ENCODE measurements around the gene LSM10.

DNA sequence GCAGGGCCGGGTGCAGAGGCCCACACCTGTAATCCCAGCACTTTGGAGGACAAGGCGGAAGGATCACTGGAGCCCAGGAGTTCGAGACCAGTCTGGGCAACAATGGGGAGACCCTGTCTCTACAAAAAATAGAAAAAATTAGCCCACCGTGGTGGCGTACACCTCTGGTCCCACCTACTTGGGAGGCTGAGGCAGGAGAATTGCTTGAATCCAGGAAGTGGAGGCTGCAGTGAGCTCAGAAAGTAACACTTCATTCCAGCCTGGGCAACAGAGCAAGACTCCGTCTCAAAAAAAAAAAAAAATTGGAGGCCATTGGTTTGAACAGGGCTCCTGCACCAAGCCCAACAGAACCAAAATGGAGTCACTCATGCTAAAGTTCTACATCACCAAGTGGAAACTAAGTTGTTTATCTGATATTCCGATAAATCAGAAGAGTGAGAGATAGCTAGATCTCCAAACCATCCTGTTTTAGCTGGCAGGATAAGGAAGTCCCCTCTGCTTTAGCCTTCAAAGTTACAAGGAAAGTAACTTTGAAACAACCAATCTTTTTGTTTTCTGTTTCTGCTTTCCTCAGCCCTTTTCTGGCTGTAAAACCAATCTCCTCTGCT is 766 bp upstream of the LSM10 start:
- TF ChIP-seq HDGF (IDR thresholded peaks at IDR 0.05; ENCODE audit: borderline replicate concordance) (no peak), LEF1 (IDR thresholded peaks at IDR 0.05; ENCODE audit: borderline replicate concordance) (no peak), FOXA1 (IDR thresholded peaks at IDR 0.05) (no peak), ZNF384 (IDR thresholded peaks at IDR 0.05) (no peak), SP1 (IDR thresholded peaks at IDR 0.05) (no peak), FOXM1 (IDR thresholded peaks at IDR 0.05; ENCODE audit: borderline replicate concordance) (no peak)

All from HEK293T (cell line).